Lower leg skin (tissue), 3 donors: ENCODE measurements around the gene HES3.

Experiments
- POLR2A ChIP-seq, 2 donors: fragments of 450-650 bp; IDR thresholded peaks; one replicate each; pipeline ENCODE4 v1.6.1; 2016 to 2017; ENCODE audit warnings: antibody characterized with exemption in 2 of 2, mild to moderate bottlenecking in 1 of 2, moderate library complexity in 1 of 2
- TF ChIP-seq, protein P1 (sequence below), 3 donors: fragments of 450-650 bp; IDR thresholded peaks; one replicate each; pipeline ENCODE4 v1.5.1; 2016; ENCODE audit warnings: antibody characterized with exemption in 3 of 3, mild to moderate bottlenecking in 3 of 3, moderate library complexity in 2 of 3

DNA sequence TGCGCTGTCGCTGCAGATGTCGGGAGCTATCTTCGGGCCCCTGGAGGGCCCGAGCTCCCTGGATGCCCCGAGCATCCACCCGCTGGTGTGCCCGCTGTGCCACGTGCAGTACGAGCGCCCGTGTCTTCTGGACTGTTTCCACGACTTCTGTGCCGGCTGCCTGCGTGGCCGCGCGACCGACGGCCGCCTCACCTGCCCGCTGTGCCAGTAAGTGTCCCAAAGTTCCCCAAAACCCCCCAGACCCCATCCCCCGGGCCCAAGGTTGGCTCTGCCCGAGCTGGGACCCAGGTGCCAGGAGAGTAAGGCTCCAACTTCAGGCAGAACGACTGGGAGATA, 37.5 kb upstream of the HES3 start:
- TF ChIP-seq POLR2A (IDR thresholded peaks at IDR 0.05) = no peak
- TF ChIP-seq, protein P1, sequence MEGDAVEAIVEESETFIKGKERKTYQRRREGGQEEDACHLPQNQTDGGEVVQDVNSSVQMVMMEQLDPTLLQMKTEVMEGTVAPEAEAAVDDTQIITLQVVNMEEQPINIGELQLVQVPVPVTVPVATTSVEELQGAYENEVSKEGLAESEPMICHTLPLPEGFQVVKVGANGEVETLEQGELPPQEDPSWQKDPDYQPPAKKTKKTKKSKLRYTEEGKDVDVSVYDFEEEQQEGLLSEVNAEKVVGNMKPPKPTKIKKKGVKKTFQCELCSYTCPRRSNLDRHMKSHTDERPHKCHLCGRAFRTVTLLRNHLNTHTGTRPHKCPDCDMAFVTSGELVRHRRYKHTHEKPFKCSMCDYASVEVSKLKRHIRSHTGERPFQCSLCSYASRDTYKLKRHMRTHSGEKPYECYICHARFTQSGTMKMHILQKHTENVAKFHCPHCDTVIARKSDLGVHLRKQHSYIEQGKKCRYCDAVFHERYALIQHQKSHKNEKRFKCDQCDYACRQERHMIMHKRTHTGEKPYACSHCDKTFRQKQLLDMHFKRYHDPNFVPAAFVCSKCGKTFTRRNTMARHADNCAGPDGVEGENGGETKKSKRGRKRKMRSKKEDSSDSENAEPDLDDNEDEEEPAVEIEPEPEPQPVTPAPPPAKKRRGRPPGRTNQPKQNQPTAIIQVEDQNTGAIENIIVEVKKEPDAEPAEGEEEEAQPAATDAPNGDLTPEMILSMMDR (IDR thresholded peaks at IDR 0.05) = no peak
